A549 treated with AZD2906 at 1 μM for 4 hours (cell line): ENCODE data around the gene OR52E5. TPM values are rescaled to one million over a fixed set of nuclear protein-coding genes. Genes with fewer than 3 reads are reported as not detected.

ENCODE experiments used
- total RNA-seq: library from RNA; stranded (reverse); fragments of 200-300 nt; extraction: Qiagen RNA extraction; gene quantifications from 5 replicates; pipeline ENCODE4 v1.2.3, GENCODE V29; 2022

Gene OR52E5
- not detected in 5 replicates for total RNA-seq

GRCh38 chr11:5892908-5893307 is at the start of gene OR52E5:
OR52E5 (plus strand) TSS chr11:5893208; CDS start chr11:5900777, 7,569 bp downstream.

GRCh38 chr11:5857590-5857989 is 35.4 kb upstream of the OR52E5 start, which contains the start of gene OR52E8:
OR52E8 (minus strand) TSS chr11:5857690; CDS start chr11:5857690, 0 bp downstream.

GRCh38 chr11:5880329-5880728 is 12.7 kb upstream of the OR52E5 start, which contains the start of gene OR52E4:
OR52E4 (plus strand) TSS chr11:5880629; CDS start chr11:5884293, 3,664 bp downstream.

GRCh38 chr11:5941951-5942350 is 48.9 kb downstream of the OR52E5 start, which contains the start of gene OR56A3:
OR56A3 (plus strand) TSS chr11:5942251; CDS start chr11:5947347, 5,096 bp downstream.

Other genes starting within 250 kb of the OR52E5 start
- gene TRIM5, start 208.1 kb upstream of the OR52E5 start, total RNA-seq, result 8.6 to 11.8 TPM (median 9.6 TPM) in 5 replicates
- gene TRIM22, start 203.4 kb upstream of the OR52E5 start, total RNA-seq, result 0.60 to 1.8 TPM (median 1.1 TPM) in 5 replicates
- gene OR56B1, start 156.8 kb upstream of the OR52E5 start, total RNA-seq, result not detected in 5 replicates
- gene OR52N4, start 139.0 kb upstream of the OR52E5 start, total RNA-seq, result not detected in 5 replicates
- gene OR52N5, start 109.9 kb upstream of the OR52E5 start, total RNA-seq, result not detected in 5 replicates
- gene OR52N1, start 101.9 kb upstream of the OR52E5 start, total RNA-seq, result not detected in 5 replicates
- not detected in 5 replicates for gene OR52N2, start 84.3 kb upstream of the OR52E5 start, total RNA-seq
- gene OR52E6, start 51.3 kb upstream of the OR52E5 start, total RNA-seq, result not detected in 5 replicates
- not detected in 5 replicates for gene OR52E8, start 35.5 kb upstream of the OR52E5 start, total RNA-seq
- gene OR52E4, start 12.6 kb upstream of the OR52E5 start, total RNA-seq, result not detected in 5 replicates
- not detected in 5 replicates for gene OR56A3, start 49.0 kb downstream of the OR52E5 start, total RNA-seq
- not detected in 5 replicates for gene OR56A5, start 75.3 kb downstream of the OR52E5 start, total RNA-seq
- not detected in 5 replicates for gene OR52L1, start 93.8 kb downstream of the OR52E5 start, total RNA-seq
- not detected in 5 replicates for gene OR56A4, start 113.7 kb downstream of the OR52E5 start, total RNA-seq
- not detected in 5 replicates for gene OR56A1, start 137.6 kb downstream of the OR52E5 start, total RNA-seq
- not detected in 5 replicates for gene OR56B4, start 214.5 kb downstream of the OR52E5 start, total RNA-seq